ENCODE data around the gene GPR132.
"Not testable (repeated sequence)": the region's sequence is repeated elsewhere in the genome, so short reads cannot be mapped to it uniquely, and the experiment has no call there.

GPR132 gene

GRCh38 chr14:105067140-105067968 is 2.1 kb upstream of the GPR132 start:
- Histone ChIP-seq H2AFZ (no peak overlapping the region), H3K79me2 (no peaks in the 10 kb centered on the region), H3K27ac (no peak overlapping the region), H3K4me2 (ENCODE audit: low read length) (no peak overlapping the region), H3K9ac (no peak overlapping the region), H3K4me3 (ENCODE audit: low read depth, low read length) (no peak overlapping the region), H3K9me3 (ENCODE audit: control insufficient read depth, low read length) (no peaks in the 10 kb centered on the region), H3K27me3 (ENCODE audit: control insufficient read depth, insufficient read depth, low read length) (no peaks in the 10 kb centered on the region), H3K36me3 (ENCODE audit: control insufficient read depth, insufficient read depth, low read length) (no peaks in the 10 kb centered on the region), H3K4me1 (no peaks in the 10 kb centered on the region)
- TF ChIP-seq CTCF (IDR thresholded peaks at IDR 0.05) = no peak

GRCh38 chr14:105066240-105067071 is 1.2 kb upstream of the GPR132 start:
- Histone ChIP-seq H3K4me1 (no peaks in the 10 kb centered on the region), H3K27me3 (ENCODE audit: control insufficient read depth, insufficient read depth, low read length) (no peaks in the 10 kb centered on the region), H2AFZ (no peak overlapping the region), H3K4me2 (ENCODE audit: low read length) (no peak overlapping the region), H3K4me3 (ENCODE audit: low read depth, low read length) (no peak overlapping the region), H3K9me3 (ENCODE audit: control insufficient read depth, low read length) (no peaks in the 10 kb centered on the region), H3K9ac (no peak overlapping the region), H3K27ac (no peak overlapping the region), H3K79me2 (no peaks in the 10 kb centered on the region), H3K36me3 (ENCODE audit: control insufficient read depth, insufficient read depth, low read length) (no peaks in the 10 kb centered on the region)
- TF ChIP-seq CTCF (IDR thresholded peaks at IDR 0.05) = no peak

- no peaks in the 10 kb centered on the region for H3K79me2 ChIP-seq
- no peak overlapping the region for H2AFZ ChIP-seq
- peak overlapping the region; percentile 4 for H3K4me3 ChIP-seq (ENCODE audit: low read depth, low read length)
- no peaks in the 10 kb centered on the region for H3K9me3 ChIP-seq (ENCODE audit: control insufficient read depth, low read length)
- H3K4me1 ChIP-seq = no peaks in the 10 kb centered on the region
- H3K27ac ChIP-seq = peak overlapping the region; percentile 11
- no peak for TF ChIP-seq CTCF (IDR thresholded peaks at IDR 0.05)
- no peaks in the 10 kb centered on the region for H3K36me3 ChIP-seq (ENCODE audit: control insufficient read depth, insufficient read depth, low read length)
- no peak overlapping the region for H3K9ac ChIP-seq
- H3K27me3 ChIP-seq (ENCODE audit: control insufficient read depth, insufficient read depth, low read length) = no peaks in the 10 kb centered on the region
- no peak overlapping the region for H3K4me2 ChIP-seq (ENCODE audit: low read length)
Observed at GRCh38 chr14:105064721-105065143, 498 bp downstream of the GPR132 start.

GRCh38 chr14:105064001-105064400 is 1.2 kb downstream of the GPR132 start:
- no peak for TF ChIP-seq CTCF (IDR thresholded peaks at IDR 0.05)
- H3K9me3 ChIP-seq (ENCODE audit: control insufficient read depth, low read length) = no peaks in the 10 kb centered on the region
- H3K36me3 ChIP-seq (ENCODE audit: control insufficient read depth, insufficient read depth, low read length) = no peaks in the 10 kb centered on the region
- no peak overlapping the region for H3K27ac ChIP-seq
- no peak overlapping the region for H3K4me3 ChIP-seq (ENCODE audit: low read depth, low read length)
- no peaks in the 10 kb centered on the region for H3K27me3 ChIP-seq (ENCODE audit: control insufficient read depth, insufficient read depth, low read length)
- H2AFZ ChIP-seq = no peak overlapping the region
- no peaks in the 10 kb centered on the region for H3K4me1 ChIP-seq
- no peak overlapping the region for H3K9ac ChIP-seq
- no peak overlapping the region for H3K4me2 ChIP-seq (ENCODE audit: low read length)
- no peaks in the 10 kb centered on the region for H3K79me2 ChIP-seq

GRCh38 chr14:105063506-105063905 is 1.7 kb downstream of the GPR132 start:
- not testable (repeated sequence) for H3K79me2 ChIP-seq; H3K4me1 ChIP-seq; H3K4me3 ChIP-seq (ENCODE audit: low read depth, low read length); H3K36me3 ChIP-seq (ENCODE audit: control insufficient read depth, insufficient read depth, low read length); H3K4me2 ChIP-seq (ENCODE audit: low read length); H3K27me3 ChIP-seq (ENCODE audit: control insufficient read depth, insufficient read depth, low read length); H3K9ac ChIP-seq; H3K27ac ChIP-seq; H2AFZ ChIP-seq; H3K9me3 ChIP-seq (ENCODE audit: control insufficient read depth, low read length)
